GM12875 (cell line): ENCODE data around the gene MED26.
A peak's percentile ranks its signal among the peaks of the same experiment; 100 is the strongest.

Source experiments
- H3K4me3 ChIP-seq: one replicate; pipeline ENCODE4 v1.5.1; 2011; ENCODE audit warnings: low read depth, low read length, control low read depth
- CTCF ChIP-seq: IDR thresholded peaks from 2 replicates; pipeline ENCODE4 v1.5.1; 2011; ENCODE audit warnings: low read depth, mild to moderate bottlenecking, control low read depth, inconsistent platforms, low read length, moderate library complexity, borderline replicate concordance; ENCODE audit not compliant: insufficient read depth

The MED26 gene

DNA sequence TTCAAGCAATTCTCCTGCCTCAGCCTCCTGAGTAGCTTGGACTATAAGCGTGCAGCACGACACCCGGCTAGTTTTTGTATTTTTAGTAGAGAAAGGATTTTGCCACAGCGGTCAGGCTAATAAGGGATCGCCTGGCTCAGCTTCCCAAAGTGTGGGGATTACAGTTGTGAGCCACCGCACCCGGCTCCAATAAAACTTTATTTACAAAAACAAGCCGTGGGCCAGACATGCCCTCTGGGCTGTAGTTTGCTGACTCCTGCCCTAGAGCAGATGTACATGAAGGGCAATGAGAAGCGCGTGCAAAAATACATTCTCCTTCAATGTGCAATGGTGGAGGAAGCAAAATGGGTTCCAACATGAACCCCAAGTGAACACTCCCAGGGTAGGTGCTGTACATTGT is 13.7 kb upstream of the MED26 start:
- TF ChIP-seq CTCF: no peak
- H3K4me3 ChIP-seq: no peak overlapping the region

- no peak overlapping the region for H3K4me3 ChIP-seq
- no peak for TF ChIP-seq CTCF
Measured at GRCh38 chr19:16640951-16641350, 12.9 kb upstream of the MED26 start.

GRCh38 chr19:16638666-16639065 is 10.7 kb upstream of the MED26 start:
- H3K4me3 ChIP-seq: no peak overlapping the region
- no peak for TF ChIP-seq CTCF

- no peak for TF ChIP-seq CTCF
- H3K4me3 ChIP-seq: no peak overlapping the region
Measured at GRCh38 chr19:16637535-16637934, 9.5 kb upstream of the MED26 start.

DNA sequence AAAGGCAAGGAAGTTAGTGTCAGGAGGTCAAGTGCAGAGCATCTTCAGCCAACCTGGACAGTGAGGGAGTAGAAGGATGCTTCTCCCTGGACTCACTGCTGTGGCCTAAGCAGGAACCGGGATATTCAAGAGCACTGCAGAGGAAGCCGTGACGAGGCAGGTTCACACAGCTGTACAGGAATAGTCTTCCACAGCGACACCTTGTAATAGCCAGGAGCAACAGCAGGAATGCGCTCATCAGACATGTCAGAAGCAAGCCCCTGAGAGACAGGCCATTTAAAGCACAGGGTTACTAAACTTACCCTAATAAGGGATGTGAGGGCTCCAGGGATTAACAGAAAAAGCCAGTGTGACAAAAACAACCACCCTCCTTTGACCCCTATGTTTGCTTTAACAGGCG is 3.5 kb upstream of the MED26 start:
- no peak for TF ChIP-seq CTCF
- H3K4me3 ChIP-seq: no peak overlapping the region

- peak overlapping the region; percentile 77 for H3K4me3 ChIP-seq
- no peak for TF ChIP-seq CTCF
Measured at GRCh38 chr19:16628984-16629691, 1.1 kb upstream of the MED26 start.

DNA sequence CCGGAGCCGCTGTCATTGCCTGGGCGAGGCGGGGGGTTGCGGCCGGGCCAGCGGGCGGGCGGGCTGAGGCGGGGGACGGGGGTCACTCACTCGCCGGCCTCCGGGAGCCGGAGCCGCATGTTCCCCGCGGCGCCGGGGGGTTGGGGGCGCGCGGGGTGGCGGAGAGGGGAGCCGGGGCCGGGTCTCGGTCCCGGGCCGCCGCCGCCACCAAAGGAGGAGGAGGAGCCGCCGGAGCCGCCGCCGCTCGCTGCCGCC is 149 bp downstream of the MED26 start:
- TF ChIP-seq CTCF: no peak

More for the DNA sequence above, 149 bp downstream of the MED26 start:
- H3K4me3 ChIP-seq: peak overlapping the region; percentile 77
